Trophoblast cell (in vitro differentiated cells and primary cell): ENCODE measurements around the gene SLC35F4.

Source experiments
- DNase-seq, 2 donors: peaks; one replicate each; pipeline ENCODE4 v3.0.0-alpha.2; 2016
- H2AFZ ChIP-seq: 2 replicates; pipeline ENCODE4 v1.6.1; 2013; ENCODE audit warnings: low read length, moderate library complexity, mild to moderate bottlenecking; ENCODE audit not compliant: insufficient read depth, poor library complexity
- H2AK5ac ChIP-seq: 2 replicates; pipeline ENCODE4 v1.6.1; 2013; ENCODE audit warnings: mild to moderate bottlenecking, low read length
- H2BK120ac ChIP-seq: 2 replicates; pipeline ENCODE4 v1.6.1; 2013; ENCODE audit warnings: low read length, mild to moderate bottlenecking, moderate library complexity; ENCODE audit not compliant: insufficient read depth, poor library complexity
- H2BK12ac ChIP-seq: 2 replicates; pipeline ENCODE4 v1.6.1; 2013; ENCODE audit warnings: mild to moderate bottlenecking, low read length, moderate library complexity
- H2BK5ac ChIP-seq: 2 replicates; pipeline ENCODE4 v1.6.1; 2013; ENCODE audit warnings: low read length, low read depth, moderate library complexity, mild to moderate bottlenecking; ENCODE audit not compliant: poor library complexity
- H3K14ac ChIP-seq: 2 replicates; pipeline ENCODE4 v1.6.1; 2013; ENCODE audit warnings: mild to moderate bottlenecking, low read length
- H3K18ac ChIP-seq: 2 replicates; pipeline ENCODE4 v1.6.1; 2013; ENCODE audit warnings: mild to moderate bottlenecking, low read length
- H3K23ac ChIP-seq: 2 replicates; pipeline ENCODE4 v1.6.1; 2013; ENCODE audit warnings: low read length
- H3K27ac ChIP-seq: 2 replicates; pipeline ENCODE4 v1.5.1; 2013; ENCODE audit warnings: low read depth, mild to moderate bottlenecking, inconsistent platforms, low read length, moderate library complexity
- H3K27me3 ChIP-seq: 2 replicates; pipeline ENCODE4 v1.6.1; 2013; ENCODE audit warnings: inconsistent platforms, mild to moderate bottlenecking, low read length, moderate library complexity; ENCODE audit not compliant: insufficient read depth
- H3K36me3 ChIP-seq, 2 experiments: 1 replicate in 1 of 2; 2 replicates in 1 of 2; pipeline ENCODE4 v1.6.1; 2013; ENCODE audit warnings: low read length in 2 of 2, mild to moderate bottlenecking in 2 of 2, moderate library complexity in 1 of 2; ENCODE audit not compliant: insufficient read depth in 2 of 2, control insufficient read depth in 1 of 2
- H3K4ac ChIP-seq: 2 replicates; pipeline ENCODE4 v1.6.1; 2013; ENCODE audit warnings: low read depth, mild to moderate bottlenecking, low read length, moderate library complexity
- H3K4me1 ChIP-seq, 2 experiments: 1 replicate in 1 of 2; 2 replicates in 1 of 2; pipeline ENCODE4 v1.6.1; 2013; ENCODE audit warnings: low read length in 2 of 2, mild to moderate bottlenecking in 2 of 2, moderate library complexity in 1 of 2; ENCODE audit not compliant: insufficient read depth in 2 of 2, control insufficient read depth in 1 of 2
- H3K4me2 ChIP-seq: 2 replicates; pipeline ENCODE4 v1.6.1; 2013; ENCODE audit warnings: inconsistent platforms, mild to moderate bottlenecking, low read length, moderate library complexity
- H3K4me3 ChIP-seq: 2 replicates; pipeline ENCODE4 v1.5.1; 2013; ENCODE audit warnings: mild to moderate bottlenecking, low read depth, low read length, inconsistent platforms
- H3K79me1 ChIP-seq: one replicate; pipeline ENCODE4 v1.6.1; 2013; ENCODE audit warnings: low read length
- H3K79me2 ChIP-seq: 2 replicates; pipeline ENCODE4 v1.6.1; 2013; ENCODE audit warnings: low read length, mild to moderate bottlenecking; ENCODE audit not compliant: control insufficient read depth, insufficient read depth, poor library complexity
- H3K9ac ChIP-seq: 2 replicates; pipeline ENCODE4 v1.6.1; 2013; ENCODE audit warnings: mild to moderate bottlenecking, low read length
- H3K9me3 ChIP-seq: 2 replicates; pipeline ENCODE4 v1.6.1; 2013; ENCODE audit warnings: low read depth, mild to moderate bottlenecking, control low read depth, inconsistent platforms, low read length; ENCODE audit not compliant: insufficient read depth
- H4K12ac ChIP-seq: 2 replicates; pipeline ENCODE4 v1.6.1; 2013; ENCODE audit warnings: low read depth, mild to moderate bottlenecking, low read length, moderate library complexity
- H4K8ac ChIP-seq: 2 replicates; pipeline ENCODE4 v1.6.1; 2013; ENCODE audit warnings: low read depth, mild to moderate bottlenecking, low read length, moderate library complexity
- H4K91ac ChIP-seq: one replicate; pipeline ENCODE4 v1.6.1; 2013; ENCODE audit warnings: low read depth, mild to moderate bottlenecking, low read length, moderate library complexity
- WGBS: extraction: QIAGEN DNeasy Blood & Tissue Kit; methylation state at CpG from one replicate; pipeline ENCODE4 v1.1.7; 2013; ENCODE audit warnings: missing lambda C conversion rate; ENCODE audit not compliant: insufficient read length, insufficient coverage; ENCODE audit errors: extremely low coverage; 5-methylcytosine and 5-hydroxymethylcytosine counted together

Gene SLC35F4

DNA sequence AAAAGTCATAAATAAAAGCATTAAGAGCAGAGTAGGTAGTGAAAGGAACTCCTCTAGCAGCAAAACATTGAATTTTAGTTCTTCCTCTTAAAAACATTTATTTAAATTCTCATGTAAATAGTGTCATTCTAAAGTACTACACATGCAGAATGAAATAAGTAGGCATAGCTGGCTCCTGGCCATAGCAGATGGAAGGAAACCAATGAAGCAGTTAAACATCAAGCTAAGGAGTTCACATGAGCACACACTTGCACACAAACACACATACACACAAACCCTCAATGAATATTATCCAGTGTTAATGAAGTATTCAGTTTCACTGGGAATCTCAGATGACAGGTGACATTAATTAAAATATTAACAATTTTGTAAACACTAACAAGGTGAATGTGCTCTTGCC, 69.3 kb downstream of the SLC35F4 start:
- Histone ChIP-seq H3K79me2 (no peaks in the 10 kb centered on the region), H4K8ac (no peak overlapping the region), H2BK12ac (no peak overlapping the region), H3K27ac (no peak overlapping the region), H2BK120ac (no peak overlapping the region), H4K91ac (no peak overlapping the region), H3K18ac (no peak overlapping the region), H3K23ac (no peak overlapping the region), H3K9ac (no peak overlapping the region), H4K12ac (no peak overlapping the region), H3K9me3 (no peaks in the 10 kb centered on the region), H3K4me1 (no peaks in the 10 kb centered on the region), H3K27me3 (no peaks in the 10 kb centered on the region), H3K14ac (no peak overlapping the region), H3K36me3 (no peaks in the 10 kb centered on the region), H3K4me2 (no peak overlapping the region), H2AFZ (no peak overlapping the region), H3K4ac (no peak overlapping the region), H3K79me1 (no peaks in the 10 kb centered on the region), H2AK5ac (no peak overlapping the region), H3K4me3 (no peak overlapping the region), H2BK5ac (no peak overlapping the region)
- no peak for DNase-seq

DNA sequence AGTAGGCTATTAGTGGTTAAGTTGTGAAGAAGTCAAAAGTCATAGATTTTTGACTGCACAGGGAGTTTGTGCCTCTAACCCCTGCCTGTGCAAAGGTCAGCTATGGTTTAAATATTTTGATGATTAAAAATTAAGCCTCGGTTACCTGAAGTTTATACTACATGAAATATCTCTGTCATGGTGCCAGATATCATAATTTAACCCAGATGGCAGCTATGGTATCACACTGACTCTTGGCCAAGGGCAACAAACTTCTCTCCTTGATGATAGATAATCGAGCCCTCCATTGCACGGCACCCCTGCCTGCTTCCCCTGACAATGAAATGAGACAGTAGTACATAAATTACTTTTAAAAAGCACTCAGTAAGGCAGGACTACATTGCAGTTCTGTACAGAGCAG, 80.8 kb downstream of the SLC35F4 start:
- Histone ChIP-seq H2AFZ (no peak overlapping the region), H3K27ac (no peak overlapping the region), H2BK5ac (no peak overlapping the region), H3K4me1 (no peaks in the 10 kb centered on the region), H3K4me3 (no peak overlapping the region), H3K27me3 (no peaks in the 10 kb centered on the region), H3K23ac (no peak overlapping the region), H3K4ac (no peak overlapping the region), H3K4me2 (no peak overlapping the region), H4K8ac (no peak overlapping the region), H2AK5ac (no peak overlapping the region), H4K12ac (no peak overlapping the region), H3K9me3 (no peaks in the 10 kb centered on the region), H3K14ac (no peak overlapping the region), H2BK120ac (no peak overlapping the region), H3K9ac (no peak overlapping the region), H3K79me1 (no peaks in the 10 kb centered on the region), H3K79me2 (no peaks in the 10 kb centered on the region), H3K36me3 (no peaks in the 10 kb centered on the region), H2BK12ac (no peak overlapping the region), H4K91ac (no peak overlapping the region), H3K18ac (no peak overlapping the region)
- DNase-seq = no peak
- no CpG with 5 or more reads among the region's 3 CpGs for WGBS

DNA sequence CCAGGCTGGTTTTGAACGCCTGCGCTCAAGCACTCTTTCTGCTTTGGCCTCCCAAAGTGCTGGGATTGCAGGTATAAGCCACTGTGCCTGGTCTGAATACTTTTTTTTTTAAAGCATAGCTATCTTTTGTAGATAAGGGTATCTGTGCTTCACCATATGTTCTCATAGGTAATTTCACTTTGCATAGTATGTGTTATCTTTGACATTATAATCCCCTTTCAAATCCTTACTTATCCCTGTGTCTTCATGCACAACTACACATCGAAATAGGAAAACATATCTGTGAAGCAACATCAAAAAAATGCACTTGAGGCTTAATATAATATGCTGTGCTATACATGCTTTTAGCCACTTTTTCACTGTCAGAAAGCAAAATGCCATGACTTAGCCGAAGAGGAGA, 94.1 kb downstream of the SLC35F4 start:
- no CpG with 5 or more reads among the region's 4 CpGs for WGBS

DNA sequence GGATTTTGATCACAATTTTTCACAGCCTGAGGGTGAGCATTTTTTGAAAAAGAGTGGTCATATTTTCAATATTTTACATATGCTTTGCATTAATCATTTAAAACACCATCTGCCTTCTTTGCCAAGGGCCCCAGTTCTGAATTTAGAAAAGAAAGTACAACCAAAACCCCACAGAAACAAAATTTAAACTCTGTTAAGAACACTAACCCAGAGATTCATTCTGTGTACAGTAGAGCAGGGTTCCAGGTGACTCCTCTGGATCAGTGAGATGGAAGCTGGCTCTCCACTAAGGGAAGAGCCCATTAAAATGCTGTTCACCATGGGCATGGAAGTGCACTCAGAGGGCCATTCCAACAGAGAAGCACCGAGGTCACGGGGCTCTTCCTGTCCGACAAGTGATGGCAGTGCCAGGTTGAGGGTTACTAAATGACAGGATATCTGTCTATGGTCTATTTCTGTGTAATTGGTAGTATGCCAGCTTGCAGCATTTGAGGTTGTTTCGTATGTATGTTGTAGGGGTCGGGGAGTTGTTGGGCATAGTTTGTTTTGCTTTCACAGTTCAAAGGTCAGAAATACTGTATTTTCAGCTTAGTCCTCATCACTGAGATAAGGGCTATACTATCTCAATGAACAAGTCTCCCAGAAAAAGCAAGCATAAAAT, 95.9 kb downstream of the SLC35F4 start:
- no peaks in the 10 kb centered on the region for H3K79me2 ChIP-seq
- H3K79me1 ChIP-seq = no peaks in the 10 kb centered on the region
- H3K27me3 ChIP-seq = no peaks in the 10 kb centered on the region
- DNase-seq = peak in 1 of 2 donors; percentile 22
- no peak overlapping the region for H4K12ac ChIP-seq
- no peak overlapping the region for H3K23ac ChIP-seq
- no CpG with 5 or more reads among the region's 5 CpGs for WGBS
- no peak overlapping the region for H2BK120ac ChIP-seq
- no peak overlapping the region for H3K9ac ChIP-seq
- H4K91ac ChIP-seq = no peak overlapping the region
- H3K4ac ChIP-seq = no peak overlapping the region
- H3K27ac ChIP-seq = no peak overlapping the region
- no peak overlapping the region for H2AFZ ChIP-seq
- H3K18ac ChIP-seq = no peak overlapping the region
- no peak overlapping the region for H3K4me2 ChIP-seq
- H2AK5ac ChIP-seq = no peak overlapping the region
- no peak overlapping the region for H4K8ac ChIP-seq
- no peaks in the 10 kb centered on the region for H3K36me3 ChIP-seq
- no peak overlapping the region for H3K14ac ChIP-seq
- no peaks in the 10 kb centered on the region for H3K4me1 ChIP-seq
- H2BK5ac ChIP-seq = no peak overlapping the region
- H3K4me3 ChIP-seq = no peak overlapping the region
- H3K9me3 ChIP-seq = peaks cover 2% of the 10 kb centered on the region
- no peak overlapping the region for H2BK12ac ChIP-seq

More for the DNA sequence above, 94.1 kb downstream of the SLC35F4 start:
- Histone ChIP-seq H4K8ac (no peak overlapping the region), H4K12ac (no peak overlapping the region), H4K91ac (no peak overlapping the region), H3K27me3 (no peaks in the 10 kb centered on the region), H2BK120ac (no peak overlapping the region), H2BK12ac (no peak overlapping the region), H3K18ac (no peak overlapping the region), H3K9me3 (peaks cover 4% of the 10 kb centered on the region), H3K79me1 (no peaks in the 10 kb centered on the region), H3K4me3 (no peak overlapping the region), H3K14ac (no peak overlapping the region), H2AK5ac (no peak overlapping the region), H3K4me2 (no peak overlapping the region), H3K4ac (no peak overlapping the region), H3K27ac (no peak overlapping the region), H3K4me1 (no peaks in the 10 kb centered on the region), H2BK5ac (no peak overlapping the region), H3K23ac (no peak overlapping the region), H2AFZ (no peak overlapping the region), H3K9ac (no peak overlapping the region), H3K36me3 (no peaks in the 10 kb centered on the region), H3K79me2 (no peaks in the 10 kb centered on the region)
- no peak for DNase-seq
